ENCODE data around the gene CBS.
"Not testable (repeated sequence)": the region's sequence is repeated elsewhere in the genome, so short reads cannot be mapped to it uniquely, and the experiment has no call there.

- TF ChIP-seq POLR2A (IDR thresholded peaks at IDR 0.05; ENCODE audit: low read length); GATA1 (IDR thresholded peaks at IDR 0.05; ENCODE audit: low read depth, low read length): not testable (repeated sequence)
Observed at GRCh38 chr21:43062955-43063664, 12.5 kb downstream of the CBS start.
